Upper lobe of left lung (tissue), 4 donors: ENCODE results near the gene TMEM128.

Source experiments
- CTCF ChIP-seq, 6 experiments: fragments of 450-650 bp in 4 of 6; fragments of 200-600 bp in 2 of 6; sonication (generic) in 2 of 6; IDR thresholded peaks; one replicate each; pipeline ENCODE4 v1.5.1; 2016 to 2019; ENCODE audit warnings: antibody characterized with exemption in 6 of 6
- POLR2A ChIP-seq, 4 donors: fragments of 450-650 bp; IDR thresholded peaks; one replicate each; pipeline ENCODE4 v1.5.1; 2016 to 2017; ENCODE audit warnings: antibody characterized with exemption in 4 of 4, mild to moderate bottlenecking in 2 of 4

GRCh38 chr4:4289597-4289940 lies 41.5 kb upstream of the TMEM128 start:
- no peak for TF ChIP-seq POLR2A (IDR thresholded peaks at IDR 0.05)
- TF ChIP-seq CTCF (IDR thresholded peaks at IDR 0.05), result no peak
